ENCODE results near the gene SLC17A1.

- no peak for TF ChIP-seq POLR2A (IDR thresholded peaks at IDR 0.05)
- TF ChIP-seq CTCF (IDR thresholded peaks at IDR 0.05), result no peak
Observed at GRCh38 chr6:25874822-25875562, 43.1 kb upstream of the SLC17A1 start.

All from right lobe of liver (tissue), 4 donors.